Measurements from ENCODE around the gene ARHGAP44. TPM values are rescaled to one million over a fixed set of nuclear protein-coding genes. Genes with fewer than 3 reads are reported as not detected.

Gene ARHGAP44
- total RNA-seq, 1 donor = not detected

GRCh38 chr17:13024016-13024415, 234.7 kb downstream of the ARHGAP44 start:
- no peaks in the 10 kb centered on the region for H3K27me3 ChIP-seq (ENCODE audit: insufficient read depth, low read length)
- H3K4me1 ChIP-seq (ENCODE audit: insufficient read depth, low read length) = peaks cover 7% of the 10 kb centered on the region
- no peaks in the 10 kb centered on the region for H3K9me3 ChIP-seq (ENCODE audit: low read depth, low read length)
- no peak overlapping the region for H3K4me3 ChIP-seq (ENCODE audit: low read length)

- peaks cover 7% of the 10 kb centered on the region for H3K4me1 ChIP-seq (ENCODE audit: insufficient read depth, low read length)
- H3K4me3 ChIP-seq (ENCODE audit: low read length) = no peak overlapping the region
- no peaks in the 10 kb centered on the region for H3K9me3 ChIP-seq (ENCODE audit: low read depth, low read length)
- no peaks in the 10 kb centered on the region for H3K27me3 ChIP-seq (ENCODE audit: insufficient read depth, low read length)
Observed at GRCh38 chr17:13024526-13025257, 235.4 kb downstream of the ARHGAP44 start.

GRCh38 chr17:13025258-13025627, 235.9 kb downstream of the ARHGAP44 start:
- Histone ChIP-seq H3K4me1 (ENCODE audit: insufficient read depth, low read length) (peaks cover 7% of the 10 kb centered on the region), H3K9me3 (ENCODE audit: low read depth, low read length) (no peaks in the 10 kb centered on the region), H3K27me3 (ENCODE audit: insufficient read depth, low read length) (no peaks in the 10 kb centered on the region), H3K4me3 (ENCODE audit: low read length) (no peak overlapping the region)

DNA sequence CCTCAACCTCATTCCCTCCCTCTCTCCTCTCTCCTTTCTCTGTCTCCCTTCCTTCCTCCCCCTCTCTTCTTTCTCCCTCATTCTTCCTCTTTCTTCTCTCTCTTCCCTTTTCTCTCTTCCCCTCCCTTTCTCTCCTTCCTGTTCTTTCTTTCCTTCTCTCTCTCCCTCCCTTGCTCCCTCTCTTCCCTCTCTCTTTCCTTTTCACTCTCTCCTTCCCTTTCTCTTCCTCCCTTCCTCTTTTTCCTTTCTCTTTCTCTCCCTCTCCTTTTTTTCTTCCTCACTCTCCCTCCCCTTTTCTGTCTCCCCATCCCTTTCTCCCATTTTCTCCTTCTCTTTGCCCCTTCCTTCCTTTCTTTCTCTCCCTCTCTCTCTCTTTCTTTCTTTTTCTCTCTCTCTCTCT, 236.4 kb downstream of the ARHGAP44 start:
- H3K4me1 ChIP-seq (ENCODE audit: insufficient read depth, low read length) = peaks cover 7% of the 10 kb centered on the region
- no peaks in the 10 kb centered on the region for H3K27me3 ChIP-seq (ENCODE audit: insufficient read depth, low read length)
- H3K9me3 ChIP-seq (ENCODE audit: low read depth, low read length) = no peaks in the 10 kb centered on the region
- H3K4me3 ChIP-seq (ENCODE audit: low read length) = no peak overlapping the region

GRCh38 chr17:13027246-13027645, 237.9 kb downstream of the ARHGAP44 start:
- Histone ChIP-seq H3K9me3 (ENCODE audit: low read depth, low read length) (no peaks in the 10 kb centered on the region), H3K4me3 (ENCODE audit: low read length) (no peak overlapping the region), H3K4me1 (ENCODE audit: insufficient read depth, low read length) (peaks cover 10% of the 10 kb centered on the region), H3K27me3 (ENCODE audit: insufficient read depth, low read length) (no peaks in the 10 kb centered on the region)

DNA sequence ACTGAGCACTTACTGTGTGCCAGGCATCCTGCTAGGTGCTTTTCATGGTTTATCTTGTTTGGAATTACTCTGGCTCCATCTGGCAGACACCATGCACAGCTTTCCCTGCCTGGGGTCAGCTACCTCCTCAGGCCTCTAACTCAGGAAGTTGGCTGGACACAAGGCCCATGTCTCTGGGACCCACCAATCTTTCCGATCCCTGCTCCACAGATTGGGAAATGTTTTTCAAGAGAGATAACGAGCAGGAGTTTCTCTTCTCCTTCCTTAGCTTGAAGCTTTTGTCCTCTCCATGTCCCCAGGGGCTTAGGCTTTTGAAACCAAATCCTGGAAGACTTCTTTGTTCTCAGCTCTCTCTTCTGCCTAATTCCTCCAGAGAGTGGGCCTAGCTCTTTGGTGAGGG, 240.0 kb downstream of the ARHGAP44 start:
- Histone ChIP-seq H3K4me1 (ENCODE audit: insufficient read depth, low read length) (peaks cover 10% of the 10 kb centered on the region), H3K4me3 (ENCODE audit: low read length) (no peak overlapping the region), H3K27me3 (ENCODE audit: insufficient read depth, low read length) (no peaks in the 10 kb centered on the region), H3K9me3 (ENCODE audit: low read depth, low read length) (no peaks in the 10 kb centered on the region)

GRCh38 chr17:13030056-13030455, 240.8 kb downstream of the ARHGAP44 start:
- no peaks in the 10 kb centered on the region for H3K27me3 ChIP-seq (ENCODE audit: insufficient read depth, low read length)
- no peaks in the 10 kb centered on the region for H3K9me3 ChIP-seq (ENCODE audit: low read depth, low read length)
- peaks cover 5% of the 10 kb centered on the region for H3K4me1 ChIP-seq (ENCODE audit: insufficient read depth, low read length)
- no peak overlapping the region for H3K4me3 ChIP-seq (ENCODE audit: low read length)

DNA sequence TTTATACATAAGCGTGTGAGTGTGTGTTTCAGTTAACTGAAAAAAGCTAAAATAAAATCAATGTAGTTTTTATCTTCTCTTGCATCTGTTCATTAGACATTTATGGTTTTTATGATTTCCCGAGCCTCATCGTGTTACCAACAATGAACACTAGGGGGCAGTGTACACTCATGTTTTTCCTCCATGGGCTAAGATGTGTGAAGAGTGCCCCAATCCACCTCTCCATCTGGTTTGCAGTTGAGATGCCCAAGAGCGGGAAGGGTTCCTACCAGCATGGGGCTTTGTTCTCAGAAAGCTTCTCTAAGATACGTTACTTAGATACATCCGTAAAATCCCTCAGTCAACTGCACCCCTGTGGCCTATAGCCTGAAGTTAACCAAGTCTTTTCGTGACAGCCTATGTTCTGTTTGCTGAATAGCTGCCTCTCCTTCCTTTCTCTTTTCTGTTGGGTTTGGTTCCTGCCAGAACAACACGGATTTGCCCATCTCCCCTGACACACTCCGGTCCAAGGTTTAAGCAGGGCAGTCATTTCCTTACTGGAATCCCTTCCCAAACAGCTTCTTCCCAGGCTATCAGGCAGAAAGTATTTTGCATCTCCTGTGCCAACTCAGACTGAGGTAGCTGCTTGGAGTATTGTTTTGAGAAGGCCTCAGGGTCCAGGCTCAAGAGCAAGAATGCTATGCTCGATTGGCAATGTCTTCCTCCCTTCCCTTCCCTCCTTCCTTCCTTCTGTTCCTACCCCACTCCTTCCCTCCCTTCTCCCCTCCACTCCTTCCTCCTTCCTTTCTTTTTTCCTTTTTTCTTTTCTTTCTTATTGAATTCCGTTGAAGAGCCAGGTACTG, 241.4 kb downstream of the ARHGAP44 start:
- H3K27me3 ChIP-seq (ENCODE audit: insufficient read depth, low read length) = no peaks in the 10 kb centered on the region
- no peak overlapping the region for H3K4me3 ChIP-seq (ENCODE audit: low read length)
- no peaks in the 10 kb centered on the region for H3K9me3 ChIP-seq (ENCODE audit: low read depth, low read length)

GRCh38 chr17:13031718-13032350, 242.5 kb downstream of the ARHGAP44 start:
- Histone ChIP-seq H3K27me3 (ENCODE audit: insufficient read depth, low read length) (no peaks in the 10 kb centered on the region), H3K4me1 (ENCODE audit: insufficient read depth, low read length) (peaks cover 5% of the 10 kb centered on the region), H3K4me3 (ENCODE audit: low read length) (no peak overlapping the region), H3K9me3 (ENCODE audit: low read depth, low read length) (no peaks in the 10 kb centered on the region)

More for the DNA sequence above, 241.4 kb downstream of the ARHGAP44 start:
- peaks cover 5% of the 10 kb centered on the region for H3K4me1 ChIP-seq (ENCODE audit: insufficient read depth, low read length)

DNA sequence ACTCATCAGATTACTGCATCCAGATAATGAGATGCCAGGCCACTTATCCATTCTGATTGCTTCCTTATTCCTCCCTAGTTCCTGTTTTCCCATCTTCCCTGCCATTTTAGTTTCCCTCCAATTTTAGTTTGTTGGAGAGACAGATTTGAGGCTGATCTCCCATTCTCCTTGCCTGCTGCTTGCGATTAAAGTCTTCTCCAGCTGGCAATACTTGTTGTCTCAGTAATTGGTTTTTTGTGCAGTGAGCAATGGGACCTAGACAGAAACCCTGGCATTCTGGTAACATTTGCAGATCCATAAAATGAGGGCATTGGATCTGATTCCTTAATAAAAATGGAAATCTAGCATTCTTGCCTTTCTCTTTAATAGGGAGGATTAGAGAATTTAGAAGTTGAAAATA, 246.1 kb downstream of the ARHGAP44 start:
- Histone ChIP-seq H3K27me3 (ENCODE audit: insufficient read depth, low read length) (peaks cover 3% of the 10 kb centered on the region), H3K9me3 (ENCODE audit: low read depth, low read length) (no peaks in the 10 kb centered on the region), H3K4me1 (ENCODE audit: insufficient read depth, low read length) (peaks cover 5% of the 10 kb centered on the region), H3K4me3 (ENCODE audit: low read length) (no peak overlapping the region)

DNA sequence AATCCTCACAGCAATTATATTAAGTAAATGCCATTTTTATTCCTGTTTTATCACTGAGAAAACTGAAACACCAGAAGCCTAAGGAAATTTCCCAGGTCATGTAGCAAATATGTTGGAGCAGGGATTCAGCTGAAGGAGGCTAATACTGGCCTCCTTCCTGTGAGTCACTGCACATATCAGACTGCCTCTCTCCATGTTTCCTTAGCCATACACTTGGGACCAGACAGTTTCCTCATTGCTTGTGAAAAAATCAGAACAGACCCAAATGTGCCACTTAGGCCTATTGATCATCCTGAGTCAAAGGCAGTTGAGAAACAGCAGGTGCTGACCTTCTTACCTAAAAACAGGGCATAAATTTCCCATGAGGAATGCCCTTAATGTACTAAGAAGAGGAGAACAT, 247.5 kb downstream of the ARHGAP44 start:
- Histone ChIP-seq H3K27me3 (ENCODE audit: insufficient read depth, low read length) (peaks cover 7% of the 10 kb centered on the region), H3K4me3 (ENCODE audit: low read length) (no peak overlapping the region), H3K9me3 (ENCODE audit: low read depth, low read length) (no peaks in the 10 kb centered on the region), H3K4me1 (ENCODE audit: insufficient read depth, low read length) (peaks cover 5% of the 10 kb centered on the region)

DNA sequence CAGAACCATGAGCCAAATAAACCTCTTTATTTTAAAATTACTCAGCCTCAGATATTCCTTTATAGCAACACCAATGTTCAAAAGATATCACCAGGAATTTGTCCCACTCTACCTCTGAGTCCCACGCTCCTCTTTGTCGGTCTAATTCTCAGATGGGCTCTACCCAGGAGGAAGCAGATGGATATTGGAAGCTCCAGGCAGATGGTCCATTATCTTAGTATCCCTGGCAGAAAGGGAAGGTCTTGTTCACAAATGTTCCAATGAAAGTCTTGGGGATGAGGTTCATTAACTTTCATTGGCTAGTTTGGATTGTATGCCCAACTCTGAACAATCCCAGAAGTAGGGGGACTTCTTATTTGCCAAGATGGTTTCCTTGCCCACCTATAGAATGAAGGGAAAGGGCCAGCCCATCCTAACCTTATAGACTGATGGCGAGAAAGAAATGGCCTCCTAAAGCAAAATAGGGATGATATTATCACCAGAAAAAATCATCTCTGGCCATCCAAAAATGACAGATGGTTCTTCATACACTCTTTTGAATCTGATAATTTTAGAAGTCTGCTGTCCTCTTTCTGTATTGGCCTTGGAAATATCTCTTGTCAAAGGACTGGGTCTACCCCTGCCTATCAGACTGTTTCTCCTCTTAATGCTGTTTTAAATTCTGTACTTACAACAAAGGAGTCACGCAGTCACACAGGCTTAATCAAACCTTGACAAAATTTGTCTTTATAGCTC, 249.8 kb downstream of the ARHGAP44 start:
- Histone ChIP-seq H3K9me3 (ENCODE audit: low read depth, low read length) (no peaks in the 10 kb centered on the region), H3K4me3 (ENCODE audit: low read length) (no peak overlapping the region), H3K27me3 (ENCODE audit: insufficient read depth, low read length) (peaks cover 7% of the 10 kb centered on the region), H3K4me1 (ENCODE audit: insufficient read depth, low read length) (no peaks in the 10 kb centered on the region)

Measured in mononuclear cell (primary cell).